HepG2 (cell line): ENCODE results near the gene RSAD1. TPM values are rescaled to one million over a fixed set of nuclear protein-coding genes. Genes with fewer than 3 reads are reported as not detected.

Experiments used
- ELF3 ChIP-seq: IDR thresholded peaks from 2 replicates; pipeline ENCODE4 v1.6.1; 2016; ENCODE audit warnings: missing genetic modification reagents, missing compliant biosample characterization
- ETV6 ChIP-seq: sonication (generic); formaldehyde crosslinking; conservative IDR thresholded peaks from 2 replicates; pipeline ENCODE4 v1.4.0; 2020; ENCODE audit warnings: missing genetic modification reagents
- IRF1 ChIP-seq: sonication (generic); formaldehyde crosslinking; IDR thresholded peaks from 2 replicates; pipeline ENCODE4 v1.4.0; 2020; ENCODE audit warnings: low read depth, mild to moderate bottlenecking, missing genetic modification reagents
- KAT8 ChIP-seq: IDR thresholded peaks from 2 replicates; pipeline ENCODE4 v1.6.1; 2016; ENCODE audit warnings: missing genetic modification reagents, missing compliant biosample characterization
- KDM1A ChIP-seq: IDR thresholded peaks from 2 replicates; pipeline ENCODE4 v1.6.1; 2016; ENCODE audit warnings: missing compliant biosample characterization
- KLF16 ChIP-seq, 2 experiments: sonication (generic) in 1 of 2; formaldehyde crosslinking in 1 of 2; IDR thresholded peaks; 2 replicates each; pipeline versions ENCODE4 v1.6.1 to v1.8.0; 2016 to 2023; ENCODE audit warnings: missing genetic modification reagents in 2 of 2, missing compliant biosample characterization in 1 of 2
- MYNN ChIP-seq: sonication (generic); formaldehyde crosslinking; IDR thresholded peaks from 2 replicates; pipeline ENCODE4 v1.4.0; 2020; ENCODE audit warnings: mild to moderate bottlenecking, low read depth, missing genetic modification reagents
- NAIF1 ChIP-seq: sonication (generic); formaldehyde crosslinking; IDR thresholded peaks from 2 replicates; pipeline ENCODE4 v1.5.0; 2020; ENCODE audit warnings: mild to moderate bottlenecking, missing genetic modification reagents, borderline replicate concordance
- NFRKB ChIP-seq: fragments of 450-650 bp; IDR thresholded peaks from 2 replicates; pipeline ENCODE4 v1.6.1; 2017
- TP53 ChIP-seq: sonication (generic); formaldehyde crosslinking; conservative IDR thresholded peaks from 2 replicates; pipeline ENCODE4 v1.4.0; 2020; ENCODE audit warnings: missing genetic modification reagents
- ZC3H13 ChIP-seq: sonication (generic); formaldehyde crosslinking; IDR thresholded peaks from 2 replicates; pipeline ENCODE4 v1.8.1; 2023; ENCODE audit warnings: mild to moderate bottlenecking, missing genetic modification reagents, moderate library complexity
- ZNF180 ChIP-seq: sonication (generic); formaldehyde crosslinking; IDR thresholded peaks from 2 replicates; pipeline ENCODE4 v1.4.0; 2020; ENCODE audit warnings: low read depth, missing genetic modification reagents, borderline replicate concordance
- ZNF207 ChIP-seq: fragments of 450-650 bp; IDR thresholded peaks from 2 replicates; pipeline ENCODE4 v1.6.1; 2016; ENCODE audit warnings: antibody characterized with exemption, borderline replicate concordance
- ZNF572 ChIP-seq: sonication (generic); formaldehyde crosslinking; IDR thresholded peaks from 2 replicates; pipeline ENCODE4 v1.5.1; 2020; ENCODE audit warnings: mild to moderate bottlenecking, missing genetic modification reagents
- ZNF746 ChIP-seq: sonication (generic); formaldehyde crosslinking; IDR thresholded peaks from 2 replicates; pipeline ENCODE4 v1.8.0; 2022; ENCODE audit warnings: mild to moderate bottlenecking, missing genetic modification reagents
- polyA plus RNA-seq, 8 experiments: library from polyadenylated mRNA; depleted of rRNA in 3 of 8; stranded (reverse) in 7 of 8; unstranded in 1 of 8; fragments of >200 nt; fragmentation: Illumina TruSeq in 4 of 8; extraction: Trizol in 4 of 8; gene quantifications; 2 replicates each; pipeline versions ENCODE4 v1.2.1 to v1.2.3, GENCODE V29; 2011 to 2016; ENCODE audit warnings: low read depth in 4 of 8, missing spikeins in 1 of 8, mixed read lengths in 1 of 8; ENCODE audit not compliant: insufficient read depth in 1 of 8
- total RNA-seq, 5 experiments: library from RNA; depleted of rRNA; stranded (reverse); fragments of >200 nt; fragmentation: Illumina TruSeq; extraction: Trizol; gene quantifications; 2 replicates each; pipeline ENCODE4 v1.2.3, GENCODE V29; 2016; ENCODE audit warnings: low read depth in 1 of 5
- TF ChIP-seq, protein P1 (sequence below), 2 experiments: fragments of 450-650 bp in 1 of 2; sonication (generic) in 1 of 2; formaldehyde crosslinking in 1 of 2; IDR thresholded peaks; 2 replicates each; pipeline versions ENCODE4 v1.6.1 to v1.8.0; 2016 to 2022; ENCODE audit warnings: antibody characterized with exemption in 1 of 2, mild to moderate bottlenecking in 1 of 2, missing genetic modification reagents in 1 of 2
- TF ChIP-seq, protein P2 (sequence below): fragments of 450-650 bp; IDR thresholded peaks from 2 replicates; pipeline ENCODE4 v1.6.1; 2017

Gene RSAD1
- total and polyA plus RNA-seq, 2 of the 13 experiments (the other 11 are each of a cell fraction or from before 2014, with no cell fraction given): 22.7 to 27.7 TPM

DNA sequence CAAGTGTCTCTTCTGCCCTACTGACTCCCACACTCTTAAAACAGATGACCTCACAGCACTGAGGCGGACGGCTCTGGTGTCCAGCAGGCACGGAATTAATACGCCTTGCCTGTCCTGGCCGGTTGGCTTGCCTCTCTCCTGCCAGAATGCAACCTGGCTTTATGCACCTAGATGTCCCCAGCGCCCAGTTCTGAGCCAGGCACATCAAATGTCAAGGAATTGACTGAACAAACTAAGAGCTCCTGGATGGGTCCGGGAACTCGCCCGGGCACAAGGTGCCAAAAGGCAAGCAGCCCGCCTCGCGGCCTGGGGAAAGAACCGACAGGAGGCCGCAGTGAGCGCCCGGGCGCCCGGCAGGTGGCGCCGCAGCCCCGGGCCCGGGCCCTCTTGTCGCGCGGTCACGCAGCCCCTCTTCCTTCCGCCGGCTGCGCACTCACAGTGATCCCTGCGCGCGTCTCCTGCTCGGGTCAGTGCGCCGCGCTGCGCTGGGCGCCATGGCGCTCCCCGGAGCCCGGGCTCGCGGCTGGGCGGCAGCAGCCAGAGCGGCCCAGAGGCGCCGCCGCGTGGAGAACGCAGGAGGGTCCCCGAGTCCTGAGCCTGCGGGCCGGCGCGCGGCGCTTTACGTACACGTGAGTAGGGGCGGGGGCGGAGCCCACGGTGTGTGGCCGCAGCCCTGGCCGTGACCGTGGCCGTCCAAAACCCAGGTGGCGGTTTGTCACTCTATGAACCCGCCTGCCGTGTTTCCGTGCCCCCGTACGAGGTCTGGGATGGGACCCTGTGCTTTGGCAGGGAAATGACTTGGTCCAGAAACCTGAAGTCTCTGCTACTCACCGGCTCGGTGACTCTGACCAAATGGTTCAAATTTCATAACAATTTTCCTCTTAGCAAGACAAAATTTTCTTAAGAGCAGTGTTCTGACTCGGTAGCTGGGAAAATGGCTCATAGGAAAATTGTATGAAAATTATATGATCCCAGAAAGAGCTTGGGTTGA lies at the start of gene RSAD1 (continued):
- TF ChIP-seq, protein P1, sequence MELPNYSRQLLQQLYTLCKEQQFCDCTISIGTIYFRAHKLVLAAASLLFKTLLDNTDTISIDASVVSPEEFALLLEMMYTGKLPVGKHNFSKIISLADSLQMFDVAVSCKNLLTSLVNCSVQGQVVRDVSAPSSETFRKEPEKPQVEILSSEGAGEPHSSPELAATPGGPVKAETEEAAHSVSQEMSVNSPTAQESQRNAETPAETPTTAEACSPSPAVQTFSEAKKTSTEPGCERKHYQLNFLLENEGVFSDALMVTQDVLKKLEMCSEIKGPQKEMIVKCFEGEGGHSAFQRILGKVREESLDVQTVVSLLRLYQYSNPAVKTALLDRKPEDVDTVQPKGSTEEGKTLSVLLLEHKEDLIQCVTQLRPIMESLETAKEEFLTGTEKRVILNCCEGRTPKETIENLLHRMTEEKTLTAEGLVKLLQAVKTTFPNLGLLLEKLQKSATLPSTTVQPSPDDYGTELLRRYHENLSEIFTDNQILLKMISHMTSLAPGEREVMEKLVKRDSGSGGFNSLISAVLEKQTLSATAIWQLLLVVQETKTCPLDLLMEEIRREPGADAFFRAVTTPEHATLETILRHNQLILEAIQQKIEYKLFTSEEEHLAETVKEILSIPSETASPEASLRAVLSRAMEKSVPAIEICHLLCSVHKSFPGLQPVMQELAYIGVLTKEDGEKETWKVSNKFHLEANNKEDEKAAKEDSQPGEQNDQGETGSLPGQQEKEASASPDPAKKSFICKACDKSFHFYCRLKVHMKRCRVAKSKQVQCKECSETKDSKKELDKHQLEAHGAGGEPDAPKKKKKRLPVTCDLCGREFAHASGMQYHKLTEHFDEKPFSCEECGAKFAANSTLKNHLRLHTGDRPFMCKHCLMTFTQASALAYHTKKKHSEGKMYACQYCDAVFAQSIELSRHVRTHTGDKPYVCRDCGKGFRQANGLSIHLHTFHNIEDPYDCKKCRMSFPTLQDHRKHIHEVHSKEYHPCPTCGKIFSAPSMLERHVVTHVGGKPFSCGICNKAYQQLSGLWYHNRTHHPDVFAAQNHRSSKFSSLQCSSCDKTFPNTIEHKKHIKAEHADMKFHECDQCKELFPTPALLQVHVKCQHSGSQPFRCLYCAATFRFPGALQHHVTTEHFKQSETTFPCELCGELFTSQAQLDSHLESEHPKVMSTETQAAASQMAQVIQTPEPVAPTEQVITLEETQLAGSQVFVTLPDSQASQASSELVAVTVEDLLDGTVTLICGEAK (IDR thresholded peaks at IDR 0.05): no peak
- TF ChIP-seq, protein P1 (CRISPR knock-in tag; IDR thresholded peaks at IDR 0.05): peak; percentile 79
- TF ChIP-seq ZC3H13: no peak
- TF ChIP-seq KAT8: peak; percentile 91
- 0 out of 2 replicates have a peak, but pooled peaks have one; percentile 50 for TF ChIP-seq IRF1 (CRISPR knock-in tag)
- TF ChIP-seq ETV6 (CRISPR knock-in tag): no peak; the same call in 1 of the 2 replicates
- peak; percentile 72; the same call in 1 of the 2 replicates for TF ChIP-seq ZNF572 (CRISPR knock-in tag)
- TF ChIP-seq ZNF207: no peak
- TF ChIP-seq ZNF180 (CRISPR knock-in tag): no peak
- peak in 1 of 2 experiments; percentile 68; a peak in 3 of 4 replicates for TF ChIP-seq KLF16 (CRISPR knock-in tag; IDR thresholded peaks at IDR 0.05)
- peak; percentile 92; the same call in 1 of the 2 replicates for TF ChIP-seq NAIF1 (CRISPR knock-in tag)
- no peak for TF ChIP-seq NFRKB
- peak; percentile 74 for TF ChIP-seq ZNF746
- no peak for TF ChIP-seq TP53 (CRISPR knock-in tag)
- TF ChIP-seq MYNN (CRISPR knock-in tag): no peak; the same call in 1 of the 2 replicates
- TF ChIP-seq, protein P2, sequence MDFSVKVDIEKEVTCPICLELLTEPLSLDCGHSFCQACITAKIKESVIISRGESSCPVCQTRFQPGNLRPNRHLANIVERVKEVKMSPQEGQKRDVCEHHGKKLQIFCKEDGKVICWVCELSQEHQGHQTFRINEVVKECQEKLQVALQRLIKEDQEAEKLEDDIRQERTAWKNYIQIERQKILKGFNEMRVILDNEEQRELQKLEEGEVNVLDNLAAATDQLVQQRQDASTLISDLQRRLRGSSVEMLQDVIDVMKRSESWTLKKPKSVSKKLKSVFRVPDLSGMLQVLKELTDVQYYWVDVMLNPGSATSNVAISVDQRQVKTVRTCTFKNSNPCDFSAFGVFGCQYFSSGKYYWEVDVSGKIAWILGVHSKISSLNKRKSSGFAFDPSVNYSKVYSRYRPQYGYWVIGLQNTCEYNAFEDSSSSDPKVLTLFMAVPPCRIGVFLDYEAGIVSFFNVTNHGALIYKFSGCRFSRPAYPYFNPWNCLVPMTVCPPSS: no peak
- TF ChIP-seq ELF3: peak; percentile 79
- no peak for TF ChIP-seq KDM1A (CRISPR knock-in tag)
